Measurements from ENCODE around the gene CDH18.
"Not testable (repeated sequence)": the region's sequence is repeated elsewhere in the genome, so short reads cannot be mapped to it uniquely, and the experiment has no call there.

The CDH18 gene

DNA sequence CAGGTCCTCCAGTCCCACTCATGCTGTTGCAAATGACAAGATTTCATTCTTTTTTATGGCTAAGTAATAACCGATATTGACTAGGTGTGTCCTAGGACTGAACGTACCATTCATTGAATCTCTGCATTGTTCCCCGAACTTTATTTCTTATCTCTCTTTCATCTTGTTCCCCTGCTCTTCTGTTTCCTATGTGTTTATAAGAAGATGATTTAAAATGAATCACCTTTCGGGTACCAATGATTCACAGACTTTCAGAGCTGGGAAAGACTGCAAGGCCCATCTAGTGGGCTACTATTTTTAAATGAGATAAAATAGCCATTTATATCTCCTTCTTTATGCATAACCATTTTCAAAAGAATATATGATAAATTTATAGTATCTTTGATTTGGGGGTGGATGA is 133.0 kb downstream of the CDH18 start:
- no peak for DNase-seq

DNA sequence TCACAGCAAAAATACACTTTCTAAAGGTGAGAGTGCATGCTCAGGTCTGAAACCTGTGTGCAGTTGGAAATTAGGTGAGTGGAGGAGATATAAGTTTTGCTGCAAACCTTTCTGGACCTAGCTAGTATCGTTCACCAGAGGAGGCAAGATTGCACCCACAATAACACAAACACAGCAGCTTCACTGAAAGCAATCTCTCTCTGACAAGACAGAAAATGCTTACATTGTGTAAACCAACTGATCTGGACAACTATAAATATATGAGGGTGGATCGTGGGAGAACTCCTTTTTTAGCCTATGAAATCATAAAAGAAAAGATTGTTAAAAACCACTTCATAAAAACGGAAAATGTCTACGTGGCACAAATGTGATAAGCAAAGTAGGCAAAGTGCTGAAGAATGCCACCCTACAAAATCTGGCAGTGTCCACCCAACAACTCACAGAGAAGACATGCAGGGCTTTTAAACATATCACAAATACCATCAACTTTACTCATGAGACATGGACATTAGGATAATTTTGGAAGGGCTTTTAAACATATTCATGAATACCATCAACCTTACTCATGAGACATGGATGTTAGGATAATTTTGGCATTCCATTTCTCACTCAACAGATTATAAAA is 134.3 kb downstream of the CDH18 start:
- DNase-seq = no peak

GRCh38 chr5:19837536-19838174 is 150.3 kb downstream of the CDH18 start:
- no peak for DNase-seq

- DNase-seq = no peak
Observed at GRCh38 chr5:19835442-19835841, 152.6 kb downstream of the CDH18 start.

- not testable (repeated sequence) for DNase-seq
Observed at GRCh38 chr5:19812720-19813119, 175.3 kb downstream of the CDH18 start.

- DNase-seq = no peak
Observed at GRCh38 chr5:19806756-19807155, 181.2 kb downstream of the CDH18 start.

- no peak for DNase-seq
Observed at GRCh38 chr5:19802686-19803085, 185.3 kb downstream of the CDH18 start.

- DNase-seq = no peak
Observed at GRCh38 chr5:19795218-19795617, 192.8 kb downstream of the CDH18 start.

DNA sequence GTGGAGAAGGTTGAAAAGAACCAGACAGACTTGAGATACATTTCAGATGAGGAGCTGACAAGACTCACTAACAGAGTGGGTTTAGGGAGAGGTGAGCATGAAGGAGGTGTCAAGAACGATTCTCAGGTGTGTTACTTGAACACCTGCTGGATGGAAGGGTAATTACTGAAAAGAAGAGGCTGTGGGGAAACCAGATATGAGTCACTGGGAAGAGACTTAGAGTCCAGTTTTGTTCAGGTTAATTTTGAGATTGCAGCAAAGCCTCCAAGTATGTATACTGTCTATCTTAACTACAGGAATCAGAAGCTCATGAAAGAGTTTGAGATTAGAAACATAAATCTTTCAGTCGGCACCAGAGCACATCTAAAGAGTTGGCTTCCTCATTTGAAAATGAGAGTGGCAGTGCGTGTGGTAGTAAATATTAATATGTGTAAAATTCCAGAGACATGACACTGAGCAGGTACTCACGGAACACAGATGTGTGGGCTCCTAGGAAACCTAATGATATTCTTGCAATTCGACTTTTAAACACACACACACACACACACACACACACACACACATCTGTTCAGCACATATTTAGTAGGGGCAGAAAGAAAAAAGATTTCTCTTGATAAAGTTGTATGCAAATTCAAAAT is 197.1 kb downstream of the CDH18 start:
- DNase-seq = no peak

- DNase-seq = no peak
Observed at GRCh38 chr5:19782566-19782965, 205.4 kb downstream of the CDH18 start.

DNA sequence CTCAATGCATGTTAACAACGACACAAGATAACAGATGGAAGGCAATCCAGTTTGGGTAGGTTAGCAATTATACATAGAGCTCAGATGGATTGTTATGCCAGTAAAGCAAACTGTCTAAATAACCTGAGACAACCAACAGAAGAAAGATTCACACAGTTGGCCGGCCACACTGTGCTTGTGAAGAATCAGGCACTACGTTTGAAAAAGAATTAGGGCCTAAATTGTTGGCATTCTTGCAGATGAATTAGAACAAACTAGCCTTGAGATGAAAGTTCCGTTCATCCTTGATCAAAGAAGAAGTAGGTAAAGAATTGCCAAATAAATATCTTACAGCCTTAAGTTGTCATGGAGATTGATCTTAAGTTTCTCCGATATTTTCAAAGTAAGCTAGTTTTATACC is 210.6 kb downstream of the CDH18 start:
- no peak for DNase-seq

- DNase-seq = not testable (repeated sequence)
Observed at GRCh38 chr5:19776886-19777285, 211.1 kb downstream of the CDH18 start.

- DNase-seq = no peak
Observed at GRCh38 chr5:19771174-19771835, 216.7 kb downstream of the CDH18 start.

DNA sequence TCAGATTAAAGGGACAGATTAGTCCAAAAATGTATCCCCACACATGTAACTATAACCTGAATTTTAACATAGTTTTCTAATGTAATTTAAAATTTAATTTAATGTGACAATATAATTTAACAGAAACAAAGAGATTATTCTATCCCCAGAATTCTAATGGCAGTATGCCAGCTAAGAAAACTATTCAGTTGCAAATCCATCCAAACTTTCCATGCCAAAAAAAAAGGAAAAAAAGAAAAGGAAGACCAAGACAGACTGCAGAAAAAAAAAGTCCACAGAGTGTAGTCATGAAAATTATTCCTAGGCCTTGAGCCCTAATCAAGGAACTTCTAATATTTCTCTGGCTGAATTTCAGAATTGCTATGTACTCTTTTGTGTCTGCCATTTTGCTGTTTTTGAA is 217.6 kb downstream of the CDH18 start:
- no peak for DNase-seq

DNA sequence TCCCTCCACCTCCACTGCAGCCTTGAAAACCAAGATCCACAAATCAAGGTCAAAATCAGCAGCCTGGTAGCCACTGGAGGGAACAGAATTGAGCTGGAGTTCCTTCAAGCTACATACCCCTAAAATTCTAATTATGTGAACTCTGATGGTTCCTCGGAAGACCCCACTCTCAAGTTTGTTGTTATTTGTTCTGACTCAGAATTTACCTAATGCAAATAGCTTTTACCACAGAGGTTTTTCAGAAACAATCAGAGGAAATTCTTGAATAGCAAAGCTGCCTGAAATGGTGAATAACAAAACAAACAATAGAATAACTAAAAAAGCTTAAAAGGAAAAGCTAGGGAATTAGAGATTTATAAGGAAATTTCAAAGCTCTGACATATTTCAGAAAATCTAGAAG is 220.0 kb downstream of the CDH18 start:
- DNase-seq = no peak

GRCh38 chr5:19753579-19753978 is 234.4 kb downstream of the CDH18 start:
- DNase-seq = no peak

DNA sequence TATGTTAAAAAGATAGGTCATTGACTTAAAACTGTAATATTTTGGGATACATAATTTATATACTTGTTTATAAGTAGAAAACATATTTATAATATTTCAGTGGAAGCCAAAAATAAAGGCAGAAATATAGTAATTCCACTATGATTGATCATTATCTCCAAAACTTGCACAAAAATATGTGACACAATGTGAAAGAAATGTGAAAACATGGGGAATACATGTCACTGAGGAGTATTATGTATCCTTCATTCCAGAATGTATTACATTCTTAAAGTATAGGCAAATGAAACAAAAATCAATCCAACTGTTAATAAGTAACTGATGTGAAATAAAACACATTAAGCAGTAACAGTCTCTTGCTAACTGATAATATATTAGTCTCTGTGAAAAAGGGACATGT is 236.7 kb downstream of the CDH18 start:
- no peak for DNase-seq

- no peak for DNase-seq
Observed at GRCh38 chr5:19745247-19745646, 242.8 kb downstream of the CDH18 start.

DNA sequence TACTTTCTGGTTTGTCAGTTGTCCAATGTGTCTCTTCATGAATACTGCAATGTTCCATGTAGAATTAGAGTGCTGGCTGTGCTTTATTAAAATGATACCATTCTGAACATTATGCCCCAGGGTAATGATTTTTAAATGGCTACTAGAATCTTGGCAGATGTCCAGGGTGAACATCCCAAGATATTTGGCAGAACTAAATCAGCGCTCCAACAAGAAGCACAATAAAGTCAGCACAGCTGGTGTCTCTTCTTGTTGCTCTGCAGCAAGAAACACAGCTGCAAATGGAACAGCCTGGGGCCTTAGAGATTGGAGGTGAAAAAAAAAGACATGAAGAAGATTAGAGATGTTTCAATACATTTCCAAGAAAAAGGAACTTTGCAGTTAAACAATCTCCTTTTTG is 248.3 kb downstream of the CDH18 start:
- DNase-seq = no peak

DNA sequence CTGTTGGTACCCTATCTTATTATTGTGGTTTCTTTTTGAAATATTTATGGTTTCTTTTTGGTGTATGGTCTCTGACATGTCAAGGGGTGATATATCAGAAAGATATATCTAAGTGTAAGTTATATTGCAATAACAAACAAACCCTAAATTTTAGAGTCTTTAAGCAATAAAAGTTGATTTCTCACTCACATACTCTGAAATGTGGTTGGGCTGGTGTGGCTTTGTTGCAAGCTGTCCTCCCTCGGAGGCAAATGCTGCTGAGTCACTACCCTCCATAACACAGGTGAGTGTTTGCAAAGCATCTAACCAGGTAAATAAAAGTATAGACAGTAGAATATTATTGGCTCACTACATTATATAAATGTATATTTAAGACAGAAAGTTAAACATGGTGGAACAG is 253.2 kb downstream of the CDH18 start:
- DNase-seq = no peak

- no peak for DNase-seq
Observed at GRCh38 chr5:19733612-19734495, 254.1 kb downstream of the CDH18 start.

DNA sequence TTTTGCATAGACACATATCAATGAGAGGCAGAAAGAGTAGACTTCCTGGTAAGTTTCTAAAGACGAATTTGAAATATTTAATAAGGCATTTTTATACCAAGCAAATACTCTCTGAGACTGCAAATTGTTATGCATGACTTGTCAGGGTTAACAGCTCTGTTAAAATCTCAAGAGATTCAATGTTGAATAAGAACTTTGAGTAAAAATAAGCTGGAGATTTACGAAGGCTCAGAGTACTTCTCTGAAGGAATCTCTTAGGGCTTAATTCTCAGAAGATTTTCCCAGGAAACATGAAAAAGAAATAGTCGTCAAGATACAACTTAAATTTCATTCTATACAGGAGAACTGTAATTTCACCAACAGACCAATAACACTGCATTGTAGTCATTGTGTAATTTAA is 259.4 kb downstream of the CDH18 start:
- no peak for DNase-seq

GRCh38 chr5:19719109-19719508 is 268.9 kb downstream of the CDH18 start:
- no peak for DNase-seq
